GM23338 (cell line): ENCODE data around the gene RPS21. TPM values are rescaled to one million over a fixed set of nuclear protein-coding genes. Genes with fewer than 3 reads are reported as not detected.

ENCODE experiments used
- ATAC-seq: fragments of 200-7000 bp; cut with Tn5 transposase; 3 replicates; pipeline ENCODE4 v1.9.1; 2020
- DNase-seq: peaks from one replicate; pipeline ENCODE4 v3.0.0-alpha.2; 2015; ENCODE audit warnings: low spot score
- H2AFZ ChIP-seq: fragments of 200-600 bp; sonication (generic); 2 replicates; pipeline ENCODE4 v1.8.0; 2016; ENCODE audit warnings: antibody characterized with exemption, mild to moderate bottlenecking, moderate library complexity
- H3F3A ChIP-seq: fragments of 200-600 bp; sonication (generic); replicated peaks from 2 replicates; pipeline ENCODE4 v1.8.0; 2017; ENCODE audit warnings: antibody characterized with exemption, mixed run types, low read depth
- H3K27ac ChIP-seq: fragments of 200-600 bp; sonication (generic); 2 replicates; pipeline ENCODE4 v1.6.1; 2016; ENCODE audit warnings: low read depth
- H3K27me3 ChIP-seq: fragments of 200-600 bp; sonication (generic); 2 replicates; pipeline ENCODE4 v1.8.0; 2016; ENCODE audit warnings: mild to moderate bottlenecking, mixed run types, moderate library complexity; ENCODE audit not compliant: insufficient read depth
- H3K36me3 ChIP-seq: fragments of 200-600 bp; sonication (generic); 2 replicates; pipeline ENCODE4 v1.8.0; 2016; ENCODE audit warnings: mild to moderate bottlenecking; ENCODE audit not compliant: insufficient read depth
- H3K4me1 ChIP-seq: fragments of 200-600 bp; sonication (generic); 2 replicates; pipeline ENCODE4 v1.8.0; 2016; ENCODE audit warnings: mild to moderate bottlenecking, moderate library complexity; ENCODE audit not compliant: insufficient read depth
- H3K4me2 ChIP-seq: fragments of 200-600 bp; sonication (generic); 2 replicates; pipeline ENCODE4 v1.7.1; 2017; ENCODE audit warnings: mixed run types
- H3K4me3 ChIP-seq: fragments of 200-600 bp; sonication (generic); 2 replicates; pipeline ENCODE4 v1.6.1; 2016; ENCODE audit warnings: mixed run types
- H3K79me2 ChIP-seq: fragments of 200-600 bp; sonication (generic); replicated peaks from 2 replicates; pipeline ENCODE4 v1.8.0; 2017; ENCODE audit warnings: mild to moderate bottlenecking; ENCODE audit not compliant: insufficient read depth
- H3K9me2 ChIP-seq: fragments of 200-600 bp; sonication (generic); 2 replicates; pipeline ENCODE4 v1.8.0; 2017; ENCODE audit not compliant: insufficient read depth
- H4K20me1 ChIP-seq: fragments of 200-600 bp; sonication (generic); replicated peaks from 2 replicates; pipeline ENCODE4 v1.8.0; 2017; ENCODE audit warnings: mild to moderate bottlenecking; ENCODE audit not compliant: insufficient read depth
- H3K27ac Mint-ChIP-seq: 2 replicates; pipeline ENCODE4 v1.8.0; 2020; ENCODE audit warnings: inconsistent platforms, mild to moderate bottlenecking, moderate library complexity, mixed read lengths
- H3K27me3 Mint-ChIP-seq: 3 replicates; pipeline ENCODE4 v1.8.0; 2022; ENCODE audit warnings: low read depth, mild to moderate bottlenecking, moderate library complexity, mixed read lengths, inconsistent platforms; ENCODE audit not compliant: insufficient read depth, poor library complexity
- H3K36me3 Mint-ChIP-seq: 3 replicates; pipeline ENCODE4 v1.8.0; 2021; ENCODE audit warnings: low read depth, mild to moderate bottlenecking, inconsistent platforms, moderate library complexity, mixed read lengths
- H3K4me1 Mint-ChIP-seq: 3 replicates; pipeline ENCODE4 v1.8.0; 2020; ENCODE audit warnings: mild to moderate bottlenecking, inconsistent platforms, mixed read lengths
- H3K4me3 Mint-ChIP-seq: 3 replicates; pipeline ENCODE4 v1.8.0; 2021; ENCODE audit warnings: moderate library complexity, mild to moderate bottlenecking, inconsistent platforms, mixed read lengths
- H3K9me3 Mint-ChIP-seq: 3 replicates; pipeline ENCODE4 v1.8.0; 2020; ENCODE audit warnings: moderate library complexity, mild to moderate bottlenecking, inconsistent platforms, mixed read lengths
- CREB1 ChIP-seq: fragments of 250-450 bp; sonication (Bioruptor Pico); IDR thresholded peaks from 2 replicates; pipeline ENCODE4 v1.5.0; 2020; ENCODE audit warnings: low read depth, mild to moderate bottlenecking, moderate library complexity
- EZH2phosphoT487 ChIP-seq: fragments of 200-600 bp; sonication (generic); IDR thresholded peaks from one replicate; pipeline ENCODE4 v1.8.1; 2018; ENCODE audit warnings: antibody characterized with exemption; ENCODE audit not compliant: unreplicated experiment
- JUNB ChIP-seq: IDR thresholded peaks from one replicate; pipeline ENCODE4 v1.6.1; 2016; ENCODE audit warnings: antibody characterized with exemption; ENCODE audit not compliant: unreplicated experiment
- POLR2AphosphoS5 ChIP-seq: IDR thresholded peaks from 2 replicates; pipeline ENCODE4 v1.6.1; 2016; ENCODE audit warnings: antibody characterized with exemption, low read depth
- ZNF114 ChIP-seq: fragments of 250-450 bp; sonication (Bioruptor Pico); IDR thresholded peaks from 2 replicates; pipeline ENCODE4 v1.5.0; 2020; ENCODE audit warnings: mild to moderate bottlenecking, moderate library complexity
- long read RNA-seq: library from polyadenylated mRNA; unstranded; transcript quantifications from one replicate; pipeline ENCODE4 v2.0.0, GENCODE V29; 2020; ENCODE audit not compliant: unreplicated experiment
- polyA plus RNA-seq: library from polyadenylated mRNA; unstranded; fragments of >200 nt; fragmentation: Nextera tagmentation; extraction: Ambion mirVana; gene quantifications from 2 replicates; pipeline ENCODE4 v1.2.1, GENCODE V29; 2016
- total RNA-seq: library from RNA; depleted of rRNA; stranded (reverse); fragments of >200 nt; shearing (Covaris generic); gene quantifications from 2 replicates; pipeline ENCODE4 v1.2.3, GENCODE V29; 2014; rRNA removed
- TF ChIP-seq, protein P1 (sequence below), 2 experiments: fragments of 200-600 bp in 1 of 2; sonication (generic) in 1 of 2; conservative IDR thresholded peaks; 2 replicates each; pipeline versions ENCODE4 v1.5.1 to v1.6.1; 2016 to 2017; ENCODE audit warnings: antibody characterized with exemption in 2 of 2, low read depth in 2 of 2, mild to moderate bottlenecking in 2 of 2, moderate library complexity in 1 of 2
- TF ChIP-seq, protein P2 (sequence below): IDR thresholded peaks from 2 replicates; pipeline ENCODE4 v1.6.1; 2016; ENCODE audit warnings: antibody characterized with exemption
- TF ChIP-seq, protein P3 (sequence below): fragments of 250-450 bp; sonication (Bioruptor Pico); IDR thresholded peaks from 2 replicates; pipeline ENCODE4 v1.5.0; 2020; ENCODE audit warnings: mild to moderate bottlenecking, moderate library complexity

The RPS21 gene
- 759 and 964 TPM in 2 replicates for total RNA-seq
- polyA plus RNA-seq = 2,298 and 2,471 TPM in 2 replicates
- long read RNA-seq, transcript RPS21-204 (4 exons, 418 nt) = minor isoform, 5 of 834 reads
- long read RNA-seq, transcript RPS21-201 (6 exons, 344 nt) = major isoform, 618 of 834 reads
- long read RNA-seq, transcript RPS21-205 (5 exons, 429 nt) = minor isoform, 17 of 834 reads
- long read RNA-seq, partial matches to known transcripts = 155 of 834 reads
- long read RNA-seq, other reads (novel, unspliced or antisense) = 38 of 834 reads

DNA sequence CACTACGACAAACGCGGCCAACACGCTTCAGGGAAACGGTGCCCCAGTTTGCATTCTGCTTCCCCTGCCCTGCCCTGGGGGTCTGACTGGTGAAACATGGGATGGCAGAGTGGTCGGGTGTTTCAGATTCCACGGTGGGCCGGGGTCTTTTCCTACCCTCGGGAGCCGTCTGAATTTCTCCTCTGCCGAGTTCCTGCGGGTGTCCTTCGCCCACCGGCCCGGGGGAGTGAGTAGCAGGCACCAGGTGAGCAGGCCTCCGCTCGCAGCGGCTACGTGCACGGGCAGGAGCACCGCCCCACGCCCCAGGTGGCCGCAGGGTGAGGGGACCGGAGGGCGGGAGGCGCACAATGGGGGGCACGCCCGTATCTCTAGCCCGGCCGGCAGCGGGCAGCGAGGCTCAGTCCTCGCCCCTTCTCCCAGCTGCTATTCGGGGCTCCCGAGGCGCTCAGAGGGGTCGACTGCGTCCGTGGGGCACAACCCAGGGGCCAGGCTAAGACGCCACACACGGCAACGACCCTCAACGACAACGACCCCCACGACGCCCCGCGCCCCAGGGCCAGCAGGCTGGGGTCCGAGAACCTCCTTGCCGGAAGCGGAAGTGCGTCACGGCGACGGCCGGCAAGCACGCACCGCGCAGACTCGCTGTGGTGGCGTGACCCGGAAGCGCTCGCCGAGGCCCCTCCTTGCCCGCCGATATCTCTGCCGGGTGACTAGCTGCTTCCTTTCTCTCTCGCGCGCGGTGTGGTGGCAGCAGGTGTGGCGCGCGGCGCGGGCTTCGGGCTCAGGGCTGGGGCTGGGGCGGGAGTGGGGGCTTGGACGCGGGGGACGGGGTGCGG lies at the start of gene RPS21:
Gene RPS21 (plus strand): TSS at position 721 of the 836 bp plus-strand sequence. CDS start 236 bp downstream, outside the sequence.
- H3K9me3 Mint-ChIP-seq = peaks cover 5% of the 10 kb centered on the region
- Histone ChIP-seq H3K4me2 (peak within 1 kb of the TSS; percentile 100), H4K20me1 (peaks cover 23% of the 10 kb centered on the region), H3F3A (peaks cover 58% of the 10 kb centered on the region), H2AFZ (peak within 1 kb of the TSS; percentile 23; the same call in 1 of the 2 replicates), H3K27me3 (no peaks in the 10 kb centered on the region), H3K4me1 (peaks cover 11% of the 10 kb centered on the region), H3K4me3 (peak within 1 kb of the TSS; percentile 100), H3K27ac (peak within 1 kb of the TSS; percentile 86), H3K36me3 (peaks cover 11% of the 10 kb centered on the region), H3K9me2 (no peaks in the 10 kb centered on the region; the same call in 1 of the 2 replicates), H3K79me2 (peaks cover 43% of the 10 kb centered on the region)
- H3K36me3 Mint-ChIP-seq = peaks cover 56% of the 10 kb centered on the region
- peak; percentile 74 for ATAC-seq
- peak; percentile 94 for DNase-seq
- peaks cover 30% of the 10 kb centered on the region for H3K27me3 Mint-ChIP-seq
- TF ChIP-seq EZH2phosphoT487 (no peak), CREB1 (CRISPR knock-in tag) (peak; percentile 90), POLR2AphosphoS5 (peak; percentile 95), JUNB (no peak), ZNF114 (CRISPR knock-in tag) (no peak)
- TF ChIP-seq, protein P1, sequence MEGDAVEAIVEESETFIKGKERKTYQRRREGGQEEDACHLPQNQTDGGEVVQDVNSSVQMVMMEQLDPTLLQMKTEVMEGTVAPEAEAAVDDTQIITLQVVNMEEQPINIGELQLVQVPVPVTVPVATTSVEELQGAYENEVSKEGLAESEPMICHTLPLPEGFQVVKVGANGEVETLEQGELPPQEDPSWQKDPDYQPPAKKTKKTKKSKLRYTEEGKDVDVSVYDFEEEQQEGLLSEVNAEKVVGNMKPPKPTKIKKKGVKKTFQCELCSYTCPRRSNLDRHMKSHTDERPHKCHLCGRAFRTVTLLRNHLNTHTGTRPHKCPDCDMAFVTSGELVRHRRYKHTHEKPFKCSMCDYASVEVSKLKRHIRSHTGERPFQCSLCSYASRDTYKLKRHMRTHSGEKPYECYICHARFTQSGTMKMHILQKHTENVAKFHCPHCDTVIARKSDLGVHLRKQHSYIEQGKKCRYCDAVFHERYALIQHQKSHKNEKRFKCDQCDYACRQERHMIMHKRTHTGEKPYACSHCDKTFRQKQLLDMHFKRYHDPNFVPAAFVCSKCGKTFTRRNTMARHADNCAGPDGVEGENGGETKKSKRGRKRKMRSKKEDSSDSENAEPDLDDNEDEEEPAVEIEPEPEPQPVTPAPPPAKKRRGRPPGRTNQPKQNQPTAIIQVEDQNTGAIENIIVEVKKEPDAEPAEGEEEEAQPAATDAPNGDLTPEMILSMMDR (conservative IDR thresholded peaks at IDR 0.05; ENCODE audit: low read depth in 2 of 2) = no peak
- TF ChIP-seq, protein P2, sequence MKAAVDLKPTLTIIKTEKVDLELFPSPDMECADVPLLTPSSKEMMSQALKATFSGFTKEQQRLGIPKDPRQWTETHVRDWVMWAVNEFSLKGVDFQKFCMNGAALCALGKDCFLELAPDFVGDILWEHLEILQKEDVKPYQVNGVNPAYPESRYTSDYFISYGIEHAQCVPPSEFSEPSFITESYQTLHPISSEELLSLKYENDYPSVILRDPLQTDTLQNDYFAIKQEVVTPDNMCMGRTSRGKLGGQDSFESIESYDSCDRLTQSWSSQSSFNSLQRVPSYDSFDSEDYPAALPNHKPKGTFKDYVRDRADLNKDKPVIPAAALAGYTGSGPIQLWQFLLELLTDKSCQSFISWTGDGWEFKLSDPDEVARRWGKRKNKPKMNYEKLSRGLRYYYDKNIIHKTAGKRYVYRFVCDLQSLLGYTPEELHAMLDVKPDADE = peak; percentile 96
- TF ChIP-seq, protein P3, sequence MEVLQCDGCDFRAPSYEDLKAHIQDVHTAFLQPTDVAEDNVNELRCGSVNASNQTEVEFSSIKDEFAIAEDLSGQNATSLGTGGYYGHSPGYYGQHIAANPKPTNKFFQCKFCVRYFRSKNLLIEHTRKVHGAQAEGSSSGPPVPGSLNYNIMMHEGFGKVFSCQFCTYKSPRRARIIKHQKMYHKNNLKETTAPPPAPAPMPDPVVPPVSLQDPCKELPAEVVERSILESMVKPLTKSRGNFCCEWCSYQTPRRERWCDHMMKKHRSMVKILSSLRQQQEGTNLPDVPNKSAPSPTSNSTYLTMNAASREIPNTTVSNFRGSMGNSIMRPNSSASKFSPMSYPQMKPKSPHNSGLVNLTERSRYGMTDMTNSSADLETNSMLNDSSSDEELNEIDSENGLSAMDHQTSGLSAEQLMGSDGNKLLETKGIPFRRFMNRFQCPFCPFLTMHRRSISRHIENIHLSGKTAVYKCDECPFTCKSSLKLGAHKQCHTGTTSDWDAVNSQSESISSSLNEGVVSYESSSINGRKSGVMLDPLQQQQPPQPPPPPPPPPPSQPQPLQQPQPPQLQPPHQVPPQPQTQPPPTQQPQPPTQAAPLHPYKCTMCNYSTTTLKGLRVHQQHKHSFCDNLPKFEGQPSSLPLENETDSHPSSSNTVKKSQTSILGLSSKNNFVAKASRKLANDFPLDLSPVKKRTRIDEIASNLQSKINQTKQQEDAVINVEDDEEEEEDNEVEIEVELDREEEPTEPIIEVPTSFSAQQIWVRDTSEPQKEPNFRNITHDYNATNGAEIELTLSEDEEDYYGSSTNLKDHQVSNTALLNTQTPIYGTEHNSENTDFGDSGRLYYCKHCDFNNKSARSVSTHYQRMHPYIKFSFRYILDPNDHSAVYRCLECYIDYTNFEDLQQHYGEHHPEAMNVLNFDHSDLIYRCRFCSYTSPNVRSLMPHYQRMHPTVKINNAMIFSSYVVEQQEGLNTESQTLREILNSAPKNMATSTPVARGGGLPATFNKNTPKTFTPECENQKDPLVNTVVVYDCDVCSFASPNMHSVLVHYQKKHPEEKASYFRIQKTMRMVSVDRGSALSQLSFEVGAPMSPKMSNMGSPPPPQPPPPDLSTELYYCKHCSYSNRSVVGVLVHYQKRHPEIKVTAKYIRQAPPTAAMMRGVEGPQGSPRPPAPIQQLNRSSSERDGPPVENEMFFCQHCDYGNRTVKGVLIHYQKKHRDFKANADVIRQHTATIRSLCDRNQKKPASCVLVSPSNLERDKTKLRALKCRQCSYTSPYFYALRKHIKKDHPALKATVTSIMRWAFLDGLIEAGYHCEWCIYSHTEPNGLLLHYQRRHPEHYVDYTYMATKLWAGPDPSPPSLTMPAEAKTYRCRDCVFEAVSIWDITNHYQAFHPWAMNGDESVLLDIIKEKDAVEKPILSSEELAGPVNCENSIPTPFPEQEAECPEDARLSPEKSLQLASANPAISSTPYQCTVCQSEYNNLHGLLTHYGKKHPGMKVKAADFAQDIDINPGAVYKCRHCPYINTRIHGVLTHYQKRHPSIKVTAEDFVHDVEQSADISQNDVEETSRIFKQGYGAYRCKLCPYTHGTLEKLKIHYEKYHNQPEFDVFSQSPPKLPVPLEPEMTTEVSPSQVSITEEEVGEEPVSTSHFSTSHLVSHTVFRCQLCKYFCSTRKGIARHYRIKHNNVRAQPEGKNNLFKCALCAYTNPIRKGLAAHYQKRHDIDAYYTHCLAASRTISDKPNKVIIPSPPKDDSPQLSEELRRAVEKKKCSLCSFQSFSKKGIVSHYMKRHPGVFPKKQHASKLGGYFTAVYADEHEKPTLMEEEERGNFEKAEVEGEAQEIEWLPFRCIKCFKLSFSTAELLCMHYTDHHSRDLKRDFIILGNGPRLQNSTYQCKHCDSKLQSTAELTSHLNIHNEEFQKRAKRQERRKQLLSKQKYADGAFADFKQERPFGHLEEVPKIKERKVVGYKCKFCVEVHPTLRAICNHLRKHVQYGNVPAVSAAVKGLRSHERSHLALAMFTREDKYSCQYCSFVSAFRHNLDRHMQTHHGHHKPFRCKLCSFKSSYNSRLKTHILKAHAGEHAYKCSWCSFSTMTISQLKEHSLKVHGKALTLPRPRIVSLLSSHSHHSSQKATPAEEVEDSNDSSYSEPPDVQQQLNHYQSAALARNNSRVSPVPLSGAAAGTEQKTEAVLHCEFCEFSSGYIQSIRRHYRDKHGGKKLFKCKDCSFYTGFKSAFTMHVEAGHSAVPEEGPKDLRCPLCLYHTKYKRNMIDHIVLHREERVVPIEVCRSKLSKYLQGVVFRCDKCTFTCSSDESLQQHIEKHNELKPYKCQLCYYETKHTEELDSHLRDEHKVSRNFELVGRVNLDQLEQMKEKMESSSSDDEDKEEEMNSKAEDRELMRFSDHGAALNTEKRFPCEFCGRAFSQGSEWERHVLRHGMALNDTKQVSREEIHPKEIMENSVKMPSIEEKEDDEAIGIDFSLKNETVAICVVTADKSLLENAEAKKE (CRISPR knock-in tag) = no peak
- H3K27ac Mint-ChIP-seq = peak within 1 kb of the TSS; percentile 95
- H3K4me1 Mint-ChIP-seq = peaks cover 36% of the 10 kb centered on the region
- H3K4me3 Mint-ChIP-seq = peak within 1 kb of the TSS; percentile 97
